ENCODE measurements around the gene SH3GL3.

Gene SH3GL3

GRCh38 chr15:83445643-83446042 is 1.5 kb upstream of the SH3GL3 start:
- Histone ChIP-seq H3K9ac (ENCODE audit: low read depth, low read length, poor library complexity, severe bottlenecking) (no peak overlapping the region), H3F3A (ENCODE audit: low read depth) (no peaks in the 10 kb centered on the region), H3K36me3 (ENCODE audit: insufficient read depth, low read length) (no peaks in the 10 kb centered on the region), H3K4me1 (ENCODE audit: insufficient read depth, low read length, poor library complexity, severe bottlenecking) (no peaks in the 10 kb centered on the region), H2AFZ (ENCODE audit: low read length) (no peak overlapping the region), H3K4me2 (ENCODE audit: low read depth, low read length, poor library complexity, severe bottlenecking) (no peak overlapping the region), H4K20me1 (ENCODE audit: insufficient read depth, low read length, poor library complexity, severe bottlenecking) (no peaks in the 10 kb centered on the region), H3K27me3 (ENCODE audit: insufficient read depth, low read length, poor library complexity, severe bottlenecking) (no peaks in the 10 kb centered on the region), H3K79me2 (ENCODE audit: insufficient read depth, low read length) (no peaks in the 10 kb centered on the region), H3K9me3 (ENCODE audit: insufficient read depth, low read depth, low read length) (no peaks in the 10 kb centered on the region), H3K9me2 (replicated peaks; ENCODE audit: low read depth, low read length) (no peaks in the 10 kb centered on the region), H3K4me3 (ENCODE audit: low read length, poor library complexity, severe bottlenecking) (no peak overlapping the region)
- no peak for TF ChIP-seq EZH2phosphoT487 (IDR thresholded peaks at IDR 0.05; ENCODE audit: borderline replicate concordance)
- TF ChIP-seq CTCF (conservative IDR thresholded peaks at IDR 0.05; ENCODE audit: low read length) = no peak

- H3K4me2 ChIP-seq (ENCODE audit: low read depth, low read length, poor library complexity, severe bottlenecking) = no peak overlapping the region
- H3K9ac ChIP-seq (ENCODE audit: low read depth, low read length, poor library complexity, severe bottlenecking) = no peak overlapping the region
- no peak overlapping the region for H3K4me3 ChIP-seq (ENCODE audit: low read length, poor library complexity, severe bottlenecking)
- no peaks in the 10 kb centered on the region for H4K20me1 ChIP-seq (ENCODE audit: insufficient read depth, low read length, poor library complexity, severe bottlenecking)
- H3K27me3 ChIP-seq (ENCODE audit: insufficient read depth, low read length, poor library complexity, severe bottlenecking) = no peaks in the 10 kb centered on the region
- no peaks in the 10 kb centered on the region for H3K79me2 ChIP-seq (ENCODE audit: insufficient read depth, low read length)
- no peaks in the 10 kb centered on the region for H3K4me1 ChIP-seq (ENCODE audit: insufficient read depth, low read length, poor library complexity, severe bottlenecking)
- no peaks in the 10 kb centered on the region for H3K36me3 ChIP-seq (ENCODE audit: insufficient read depth, low read length)
- H3K9me3 ChIP-seq (ENCODE audit: insufficient read depth, low read depth, low read length) = no peaks in the 10 kb centered on the region
- H3K9me2 ChIP-seq (replicated peaks; ENCODE audit: low read depth, low read length) = no peaks in the 10 kb centered on the region
- no peak for TF ChIP-seq CTCF (conservative IDR thresholded peaks at IDR 0.05; ENCODE audit: low read length)
- no peaks in the 10 kb centered on the region for H3F3A ChIP-seq (ENCODE audit: low read depth)
- H2AFZ ChIP-seq (ENCODE audit: low read length) = no peak overlapping the region
Measured at GRCh38 chr15:83446417-83446816, 724 bp upstream of the SH3GL3 start.

DNA sequence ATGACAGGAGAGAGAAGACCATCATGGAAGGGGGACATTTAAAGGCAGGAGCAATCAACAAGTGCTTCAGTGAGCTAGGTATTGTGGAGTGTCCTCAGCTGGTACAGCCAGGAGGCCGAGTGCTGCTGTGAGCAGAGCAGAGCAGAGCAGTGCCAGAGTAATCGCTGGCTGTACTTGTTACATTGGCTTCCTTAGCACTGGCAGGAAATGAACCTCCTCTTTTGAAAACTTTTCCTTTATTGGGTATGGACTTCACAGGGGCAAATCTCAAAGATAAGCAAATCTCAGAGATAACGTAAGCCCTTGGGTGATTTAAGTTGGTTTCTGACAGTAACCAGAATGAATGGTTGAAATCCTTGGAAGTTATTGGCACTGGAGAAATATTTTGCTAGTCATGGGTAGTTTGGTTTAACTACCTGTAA is 2.1 kb downstream of the SH3GL3 start:
- Histone ChIP-seq H3K9me3 (ENCODE audit: insufficient read depth, low read depth, low read length) (no peaks in the 10 kb centered on the region), H3K9me2 (replicated peaks; ENCODE audit: low read depth, low read length) (no peaks in the 10 kb centered on the region), H3K36me3 (ENCODE audit: insufficient read depth, low read length) (no peaks in the 10 kb centered on the region), H3K4me3 (ENCODE audit: low read length, poor library complexity, severe bottlenecking) (no peak overlapping the region), H3K9ac (ENCODE audit: low read depth, low read length, poor library complexity, severe bottlenecking) (no peak overlapping the region), H3F3A (ENCODE audit: low read depth) (no peaks in the 10 kb centered on the region), H3K4me2 (ENCODE audit: low read depth, low read length, poor library complexity, severe bottlenecking) (no peak overlapping the region), H3K4me1 (ENCODE audit: insufficient read depth, low read length, poor library complexity, severe bottlenecking) (no peaks in the 10 kb centered on the region), H2AFZ (ENCODE audit: low read length) (no peak overlapping the region), H3K27me3 (ENCODE audit: insufficient read depth, low read length, poor library complexity, severe bottlenecking) (no peaks in the 10 kb centered on the region), H3K79me2 (ENCODE audit: insufficient read depth, low read length) (no peaks in the 10 kb centered on the region), H4K20me1 (ENCODE audit: insufficient read depth, low read length, poor library complexity, severe bottlenecking) (no peaks in the 10 kb centered on the region)
- TF ChIP-seq CTCF (conservative IDR thresholded peaks at IDR 0.05; ENCODE audit: low read length) (no peak), EZH2phosphoT487 (IDR thresholded peaks at IDR 0.05; ENCODE audit: borderline replicate concordance) (no peak)

Data from Loucy (cell line).